ENCODE results near the gene ATP5F1C. TPM values are rescaled to one million over a fixed set of nuclear protein-coding genes. Genes with fewer than 3 reads are reported as not detected.

Gene ATP5F1C
- total RNA-seq, 2 donors from 2014 or later: 248 to 287 TPM

GRCh38 chr10:7786430-7786829 lies 1.5 kb upstream of the ATP5F1C start:
- H3K4me1 Mint-ChIP-seq: peaks cover 18% of the 10 kb centered on the region
- peak overlapping the region; percentile 96 for H3K4me3 ChIP-seq (ENCODE audit: low read length)
- peaks cover 3% of the 10 kb centered on the region for H3K4me1 ChIP-seq (ENCODE audit: control insufficient read depth, insufficient read depth, low read length)
- DNase-seq: no peak
- peaks cover 41% of the 10 kb centered on the region for H3K36me3 ChIP-seq (ENCODE audit: control insufficient read depth, insufficient read depth, low read length)
- H3K27me3 ChIP-seq (ENCODE audit: control insufficient read depth, insufficient read depth, low read length, poor library complexity, severe bottlenecking): no peaks in the 10 kb centered on the region
- 97 to 100% methylated on average over 2 to 3 of the region's 3 CpGs for WGBS, 2 experiments (ENCODE audit: insufficient coverage in 1 of 2, insufficient read length in 1 of 2)
- no peak overlapping the region for H3K27ac Mint-ChIP-seq
- no peak overlapping the region for H3K9ac ChIP-seq (ENCODE audit: extremely low read depth, low read length, poor library complexity, severe bottlenecking)
- no peaks in the 10 kb centered on the region for H3K9me3 ChIP-seq (ENCODE audit: control insufficient read depth, low read length)
- H3K27me3 Mint-ChIP-seq (ENCODE audit: insufficient read depth): no peaks in the 10 kb centered on the region
- TF ChIP-seq, protein P1, sequence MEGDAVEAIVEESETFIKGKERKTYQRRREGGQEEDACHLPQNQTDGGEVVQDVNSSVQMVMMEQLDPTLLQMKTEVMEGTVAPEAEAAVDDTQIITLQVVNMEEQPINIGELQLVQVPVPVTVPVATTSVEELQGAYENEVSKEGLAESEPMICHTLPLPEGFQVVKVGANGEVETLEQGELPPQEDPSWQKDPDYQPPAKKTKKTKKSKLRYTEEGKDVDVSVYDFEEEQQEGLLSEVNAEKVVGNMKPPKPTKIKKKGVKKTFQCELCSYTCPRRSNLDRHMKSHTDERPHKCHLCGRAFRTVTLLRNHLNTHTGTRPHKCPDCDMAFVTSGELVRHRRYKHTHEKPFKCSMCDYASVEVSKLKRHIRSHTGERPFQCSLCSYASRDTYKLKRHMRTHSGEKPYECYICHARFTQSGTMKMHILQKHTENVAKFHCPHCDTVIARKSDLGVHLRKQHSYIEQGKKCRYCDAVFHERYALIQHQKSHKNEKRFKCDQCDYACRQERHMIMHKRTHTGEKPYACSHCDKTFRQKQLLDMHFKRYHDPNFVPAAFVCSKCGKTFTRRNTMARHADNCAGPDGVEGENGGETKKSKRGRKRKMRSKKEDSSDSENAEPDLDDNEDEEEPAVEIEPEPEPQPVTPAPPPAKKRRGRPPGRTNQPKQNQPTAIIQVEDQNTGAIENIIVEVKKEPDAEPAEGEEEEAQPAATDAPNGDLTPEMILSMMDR (conservative IDR thresholded peaks at IDR 0.05): no peak
- no peaks in the 10 kb centered on the region for H3K9me3 Mint-ChIP-seq
- H3K36me3 Mint-ChIP-seq (ENCODE audit: low read depth): peaks cover 31% of the 10 kb centered on the region
- H3K27ac ChIP-seq (ENCODE audit: low read depth, low read length): no peak overlapping the region
- H3K4me3 Mint-ChIP-seq: no peak overlapping the region

- no peaks in the 10 kb centered on the region for H3K9me3 ChIP-seq (ENCODE audit: control insufficient read depth, low read length)
- no peak overlapping the region for H3K27ac ChIP-seq (ENCODE audit: low read depth, low read length)
- peaks cover 3% of the 10 kb centered on the region for H3K4me1 ChIP-seq (ENCODE audit: control insufficient read depth, insufficient read depth, low read length)
- H3K27ac Mint-ChIP-seq: no peak overlapping the region
- H3K4me1 Mint-ChIP-seq: peaks cover 21% of the 10 kb centered on the region
- peak overlapping the region; percentile 81 for H3K9ac ChIP-seq (ENCODE audit: extremely low read depth, low read length, poor library complexity, severe bottlenecking)
- 1% methylated on average over 10 to 25 of the region's 26 CpGs for WGBS, 2 experiments (ENCODE audit: insufficient coverage in 1 of 2, insufficient read length in 1 of 2)
- no peaks in the 10 kb centered on the region for H3K9me3 Mint-ChIP-seq
- TF ChIP-seq, protein P1 (conservative IDR thresholded peaks at IDR 0.05): no peak
- peaks cover 39% of the 10 kb centered on the region for H3K36me3 ChIP-seq (ENCODE audit: control insufficient read depth, insufficient read depth, low read length)
- H3K27me3 ChIP-seq (ENCODE audit: control insufficient read depth, insufficient read depth, low read length, poor library complexity, severe bottlenecking): no peaks in the 10 kb centered on the region
- no peaks in the 10 kb centered on the region for H3K27me3 Mint-ChIP-seq (ENCODE audit: insufficient read depth)
- H3K4me3 Mint-ChIP-seq: no peak overlapping the region
- DNase-seq: no peak
- H3K4me3 ChIP-seq (ENCODE audit: low read length): peak overlapping the region; percentile 96
- H3K36me3 Mint-ChIP-seq (ENCODE audit: low read depth): peaks cover 31% of the 10 kb centered on the region
These were observed 674 bp upstream of the ATP5F1C start for GRCh38 chr10:7787150-7787856.

DNA sequence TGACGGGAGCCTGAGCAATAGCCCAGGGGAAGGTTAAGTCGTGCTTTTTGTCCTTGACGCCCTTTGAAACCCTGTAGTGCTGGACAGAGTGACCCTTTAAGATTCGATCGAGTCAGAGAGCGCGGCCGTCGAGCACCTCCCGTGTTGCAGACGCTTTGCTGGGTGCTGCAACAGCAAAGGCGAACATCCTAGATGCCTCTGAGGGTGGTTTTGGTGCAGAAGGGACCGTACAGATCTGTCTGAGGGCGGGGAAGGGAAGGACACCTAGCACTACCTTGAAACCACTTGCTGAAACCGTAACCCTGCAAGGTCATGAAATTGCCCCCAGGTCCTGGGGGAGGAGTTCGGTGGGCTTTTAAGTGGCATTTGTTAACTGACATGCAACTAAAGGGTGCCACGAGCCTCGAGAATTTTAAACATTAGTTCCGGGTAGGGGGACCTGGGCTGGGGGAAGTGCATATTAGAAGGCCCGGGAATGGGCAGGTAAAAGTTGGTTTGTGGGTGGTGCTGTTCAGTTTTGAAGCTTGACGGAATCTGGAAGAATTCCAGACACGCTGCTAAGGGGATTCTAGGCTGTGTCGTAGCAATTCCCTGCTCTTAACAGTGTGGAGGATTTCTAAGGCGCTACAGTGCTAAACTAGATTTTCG lies 786 bp downstream of the ATP5F1C start:
- no peaks in the 10 kb centered on the region for H3K9me3 Mint-ChIP-seq
- peaks cover 22% of the 10 kb centered on the region for H3K4me1 Mint-ChIP-seq
- H3K27ac Mint-ChIP-seq: no peak overlapping the region
- TF ChIP-seq, protein P1 (conservative IDR thresholded peaks at IDR 0.05): no peak
- WGBS, 2 experiments (ENCODE audit: insufficient coverage in 1 of 2, insufficient read length in 1 of 2): 6% methylated on average over 18 to 25 of the region's 25 CpGs
- Histone ChIP-seq H3K27me3 (ENCODE audit: control insufficient read depth, insufficient read depth, low read length, poor library complexity, severe bottlenecking) (no peaks in the 10 kb centered on the region), H3K27ac (ENCODE audit: low read depth, low read length) (no peak overlapping the region), H3K9me3 (ENCODE audit: control insufficient read depth, low read length) (no peaks in the 10 kb centered on the region), H3K4me1 (ENCODE audit: control insufficient read depth, insufficient read depth, low read length) (peaks cover 3% of the 10 kb centered on the region), H3K4me3 (ENCODE audit: low read length) (peak overlapping the region; percentile 96), H3K9ac (ENCODE audit: extremely low read depth, low read length, poor library complexity, severe bottlenecking) (peak overlapping the region; percentile 81), H3K36me3 (ENCODE audit: control insufficient read depth, insufficient read depth, low read length) (peaks cover 25% of the 10 kb centered on the region)
- no peaks in the 10 kb centered on the region for H3K27me3 Mint-ChIP-seq (ENCODE audit: insufficient read depth)
- H3K36me3 Mint-ChIP-seq (ENCODE audit: low read depth): peaks cover 30% of the 10 kb centered on the region
- DNase-seq: peak; percentile 80
- H3K4me3 Mint-ChIP-seq: no peak overlapping the region
